ENCODE measurements around the gene FIGNL2.

Gene FIGNL2

DNA sequence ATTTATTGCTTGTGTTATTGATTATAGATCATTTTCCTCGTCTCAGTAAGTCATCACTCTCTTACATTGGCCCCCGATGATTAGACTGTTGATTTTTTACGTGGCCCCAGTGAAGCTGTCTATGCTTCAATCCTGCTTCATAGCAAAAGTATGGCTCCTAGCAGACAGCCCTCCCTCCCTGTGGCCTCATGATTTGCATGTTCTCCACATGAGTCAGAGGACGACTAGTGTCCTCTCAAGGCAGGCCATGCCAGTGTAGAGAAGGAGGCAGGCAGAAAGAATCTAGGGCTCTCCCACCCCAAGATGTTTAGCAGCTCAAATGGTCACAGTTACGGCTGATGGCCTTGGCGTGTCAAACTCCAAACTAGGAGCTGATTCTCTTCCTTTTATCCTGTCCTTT is 59.6 kb downstream of the FIGNL2 start:
- Histone ChIP-seq H3K36me3 (no peaks in the 10 kb centered on the region), H3K9ac (no peak overlapping the region), H3K27me3 (no peaks in the 10 kb centered on the region), H3K9me3 (no peaks in the 10 kb centered on the region), H3K4me3 (no peak overlapping the region), H4K20me1 (no peaks in the 10 kb centered on the region), H3K4me2 (no peak overlapping the region), H3K4me1 (no peaks in the 10 kb centered on the region), H3K27ac (no peak overlapping the region)
- no peak for TF ChIP-seq Cebpa-rat (IDR thresholded peaks at IDR 0.05)

DNA sequence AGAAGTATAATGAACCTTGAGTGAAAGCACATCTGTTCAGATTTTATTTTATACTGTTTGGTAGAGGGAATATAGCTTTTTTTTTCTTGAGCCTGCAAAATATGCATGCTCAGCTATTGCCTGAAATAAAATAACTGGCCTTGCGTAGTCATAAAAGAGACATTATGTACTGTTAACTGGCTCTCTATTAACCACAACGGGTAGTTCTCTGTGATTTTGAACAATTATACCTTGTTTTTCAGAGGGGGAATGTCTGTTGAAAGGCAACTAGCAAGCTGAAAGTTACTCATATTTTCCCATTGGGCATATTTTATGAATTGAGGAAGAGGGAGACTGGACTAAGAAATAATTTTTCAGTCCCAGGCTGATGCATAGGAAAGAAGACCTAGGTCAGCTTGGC is 62.6 kb downstream of the FIGNL2 start:
- H4K20me1 ChIP-seq, result no peaks in the 10 kb centered on the region
- H3K9me3 ChIP-seq, result no peaks in the 10 kb centered on the region
- TF ChIP-seq Cebpa-rat (IDR thresholded peaks at IDR 0.05), result no peak
- H3K4me2 ChIP-seq, result no peak overlapping the region
- no peaks in the 10 kb centered on the region for H3K36me3 ChIP-seq
- no peak overlapping the region for H3K27ac ChIP-seq
- no peaks in the 10 kb centered on the region for H3K4me1 ChIP-seq
- H3K27me3 ChIP-seq, result no peaks in the 10 kb centered on the region
- H3K9ac ChIP-seq, result no peak overlapping the region
- no peak overlapping the region for H3K4me3 ChIP-seq

DNA sequence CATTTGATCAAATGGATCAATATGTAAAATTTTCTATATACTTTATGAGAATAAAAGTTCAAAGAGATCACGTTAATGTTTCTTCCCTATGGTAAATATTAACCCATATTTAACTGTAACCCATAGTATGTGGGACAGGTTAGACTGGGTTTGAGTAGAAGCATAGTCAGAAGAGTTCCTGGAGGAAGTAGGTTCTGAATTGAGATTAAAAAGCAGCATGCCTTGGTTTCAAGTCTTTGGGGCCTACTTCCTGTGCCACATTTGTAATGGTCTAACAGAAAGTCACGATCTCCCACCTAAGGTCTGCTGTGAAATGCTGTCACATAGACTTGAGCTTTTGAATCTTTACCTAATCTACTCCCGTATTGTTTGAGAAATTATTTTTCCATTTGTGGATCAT is 63.8 kb downstream of the FIGNL2 start:
- H3K27me3 ChIP-seq, result no peaks in the 10 kb centered on the region
- no peaks in the 10 kb centered on the region for H3K36me3 ChIP-seq
- H3K4me1 ChIP-seq, result no peaks in the 10 kb centered on the region
- no peak for TF ChIP-seq Cebpa-rat (IDR thresholded peaks at IDR 0.05)
- no peak overlapping the region for H3K9ac ChIP-seq
- H3K4me2 ChIP-seq, result no peak overlapping the region
- no peak overlapping the region for H3K4me3 ChIP-seq
- H4K20me1 ChIP-seq, result no peaks in the 10 kb centered on the region
- H3K9me3 ChIP-seq, result no peaks in the 10 kb centered on the region
- H3K27ac ChIP-seq, result no peak overlapping the region

DNA sequence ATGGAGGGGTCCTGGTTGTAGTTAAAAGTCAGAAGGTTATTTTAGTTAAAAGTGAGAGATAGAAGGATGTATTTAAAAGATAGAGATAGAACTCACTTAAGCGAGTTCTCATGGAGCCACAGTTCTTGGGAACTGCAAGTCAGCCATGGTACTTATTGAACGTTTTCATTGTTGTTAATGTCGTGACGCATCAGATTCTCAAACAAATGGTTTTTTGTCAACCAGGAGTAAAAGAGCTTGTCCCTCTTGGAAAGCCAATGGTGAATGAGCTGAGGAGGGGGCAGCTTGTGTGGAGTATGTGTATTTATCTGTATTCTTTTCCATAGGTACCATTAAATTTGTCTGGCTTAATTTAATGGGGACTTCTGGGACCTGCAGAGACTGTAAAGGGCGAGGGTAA is 68.6 kb downstream of the FIGNL2 start:
- Histone ChIP-seq H3K4me1 (no peaks in the 10 kb centered on the region), H4K20me1 (no peaks in the 10 kb centered on the region), H3K4me2 (no peak overlapping the region), H3K36me3 (no peaks in the 10 kb centered on the region), H3K4me3 (no peak overlapping the region), H3K9ac (no peak overlapping the region), H3K27me3 (no peaks in the 10 kb centered on the region), H3K9me3 (no peaks in the 10 kb centered on the region), H3K27ac (no peak overlapping the region)
- no peak for TF ChIP-seq Cebpa-rat (IDR thresholded peaks at IDR 0.05)

DNA sequence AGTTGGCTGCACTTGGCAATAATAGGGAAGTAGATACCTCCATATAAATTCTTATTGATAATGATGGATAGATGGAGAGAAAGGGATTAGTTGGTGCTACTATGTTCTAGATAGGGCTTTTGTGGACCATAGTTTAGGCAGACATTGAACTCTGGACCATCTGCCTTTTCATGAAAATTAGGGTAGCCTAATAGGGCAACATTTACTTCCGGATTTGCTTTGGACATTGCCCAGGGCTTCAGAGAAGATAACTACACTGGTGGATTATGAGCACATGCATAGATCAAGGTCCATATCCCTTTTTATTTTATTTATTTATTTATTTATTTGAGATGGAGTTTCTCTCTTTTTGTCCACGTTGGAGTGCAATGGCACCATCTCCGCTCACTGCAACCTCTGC is 70.5 kb downstream of the FIGNL2 start:
- Histone ChIP-seq H3K9ac (no peak overlapping the region), H3K4me2 (no peak overlapping the region), H3K27ac (no peak overlapping the region), H3K27me3 (no peaks in the 10 kb centered on the region), H3K4me3 (no peak overlapping the region), H3K4me1 (no peaks in the 10 kb centered on the region), H3K9me3 (no peaks in the 10 kb centered on the region), H3K36me3 (no peaks in the 10 kb centered on the region), H4K20me1 (no peaks in the 10 kb centered on the region)
- no peak for TF ChIP-seq Cebpa-rat (IDR thresholded peaks at IDR 0.05)

DNA sequence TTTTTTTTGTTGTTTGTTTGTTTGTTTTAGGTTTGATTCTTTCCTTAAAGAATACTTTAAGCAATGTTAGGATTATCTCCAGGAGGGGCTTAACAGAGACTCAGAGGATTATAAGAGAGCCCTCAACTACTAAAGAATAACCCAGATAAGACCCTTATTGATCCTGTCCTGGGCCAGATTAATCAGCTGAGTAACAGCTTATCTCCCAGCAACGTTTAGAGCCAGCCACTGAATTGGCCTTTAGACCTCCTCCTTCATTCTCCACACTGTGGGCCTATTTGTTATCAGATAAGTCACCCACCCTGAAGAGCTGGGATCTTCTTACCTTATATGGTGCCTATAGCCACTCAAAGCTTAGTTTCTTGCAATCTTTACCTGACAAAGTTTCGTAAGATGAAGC is 71.1 kb downstream of the FIGNL2 start:
- Histone ChIP-seq H3K4me2 (no peak overlapping the region), H4K20me1 (no peaks in the 10 kb centered on the region), H3K27ac (no peak overlapping the region), H3K4me3 (no peak overlapping the region), H3K36me3 (no peaks in the 10 kb centered on the region), H3K9me3 (no peaks in the 10 kb centered on the region), H3K27me3 (no peaks in the 10 kb centered on the region), H3K4me1 (no peaks in the 10 kb centered on the region), H3K9ac (no peak overlapping the region)
- no peak for TF ChIP-seq Cebpa-rat (IDR thresholded peaks at IDR 0.05)

DNA sequence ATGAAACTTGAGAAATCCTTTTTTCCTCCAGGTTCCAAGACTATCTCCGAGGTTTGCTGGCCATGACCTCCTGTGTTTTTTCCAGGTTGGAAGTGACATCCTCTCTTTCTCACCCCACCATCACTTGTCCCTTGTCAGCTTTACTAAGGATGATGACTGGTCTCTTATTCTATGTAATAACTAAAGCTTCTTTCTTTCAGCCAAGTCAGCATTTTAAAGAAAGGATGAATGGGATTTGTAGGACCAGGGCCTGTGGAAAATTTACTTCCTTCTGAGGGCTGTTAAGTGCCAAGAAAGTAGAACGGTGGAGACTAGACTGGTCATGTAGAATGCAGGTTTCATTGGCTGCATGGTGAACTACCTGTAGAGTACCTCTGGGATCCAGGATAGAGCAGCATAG is 73.6 kb downstream of the FIGNL2 start:
- H3K9me3 ChIP-seq, result no peaks in the 10 kb centered on the region
- no peaks in the 10 kb centered on the region for H3K36me3 ChIP-seq
- H3K4me2 ChIP-seq, result no peak overlapping the region
- no peaks in the 10 kb centered on the region for H3K27me3 ChIP-seq
- no peaks in the 10 kb centered on the region for H3K4me1 ChIP-seq
- H3K27ac ChIP-seq, result no peak overlapping the region
- TF ChIP-seq Cebpa-rat (IDR thresholded peaks at IDR 0.05), result no peak
- no peak overlapping the region for H3K4me3 ChIP-seq
- H3K9ac ChIP-seq, result no peak overlapping the region
- H4K20me1 ChIP-seq, result no peaks in the 10 kb centered on the region

DNA sequence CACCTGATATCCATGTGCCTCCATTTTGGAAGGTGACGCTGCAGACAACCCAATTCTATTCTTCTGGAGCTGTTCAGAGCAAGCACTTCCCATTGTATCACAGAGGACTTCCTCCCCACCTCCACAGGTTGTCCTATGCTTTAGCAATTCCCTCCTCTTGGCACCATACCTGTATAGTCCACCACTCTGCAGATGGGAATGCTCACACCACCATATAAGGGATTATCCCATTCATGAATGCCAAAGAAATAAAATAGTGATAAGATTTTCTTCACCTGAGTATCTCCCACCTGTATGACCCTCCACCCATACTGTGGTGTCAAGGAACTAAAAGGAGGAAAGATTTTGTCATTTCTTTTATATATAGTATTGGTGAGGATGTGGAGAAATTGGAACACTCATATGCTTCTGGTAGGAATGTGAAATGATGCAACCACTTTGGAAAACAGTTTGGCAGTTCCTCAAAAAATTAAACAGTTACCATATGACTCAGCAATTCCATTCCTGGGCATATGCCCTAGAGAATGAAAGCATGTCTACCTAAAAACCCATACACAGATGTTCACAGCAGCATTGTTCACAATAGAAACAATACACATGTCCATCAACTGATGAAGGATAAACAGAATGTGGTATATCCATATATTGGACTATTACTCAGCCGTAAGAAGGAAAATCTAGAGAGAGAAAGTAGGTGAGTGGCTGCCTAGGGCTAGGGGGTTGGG is 75.2 kb downstream of the FIGNL2 start:
- H3K4me3 ChIP-seq, result no peak overlapping the region
- TF ChIP-seq Cebpa-rat (IDR thresholded peaks at IDR 0.05), result no peak
- H3K27ac ChIP-seq, result no peak overlapping the region
- H4K20me1 ChIP-seq, result no peaks in the 10 kb centered on the region
- no peaks in the 10 kb centered on the region for H3K27me3 ChIP-seq
- no peaks in the 10 kb centered on the region for H3K9me3 ChIP-seq
- H3K4me2 ChIP-seq, result no peak overlapping the region
- no peaks in the 10 kb centered on the region for H3K4me1 ChIP-seq
- no peak overlapping the region for H3K9ac ChIP-seq
- no peaks in the 10 kb centered on the region for H3K36me3 ChIP-seq

DNA sequence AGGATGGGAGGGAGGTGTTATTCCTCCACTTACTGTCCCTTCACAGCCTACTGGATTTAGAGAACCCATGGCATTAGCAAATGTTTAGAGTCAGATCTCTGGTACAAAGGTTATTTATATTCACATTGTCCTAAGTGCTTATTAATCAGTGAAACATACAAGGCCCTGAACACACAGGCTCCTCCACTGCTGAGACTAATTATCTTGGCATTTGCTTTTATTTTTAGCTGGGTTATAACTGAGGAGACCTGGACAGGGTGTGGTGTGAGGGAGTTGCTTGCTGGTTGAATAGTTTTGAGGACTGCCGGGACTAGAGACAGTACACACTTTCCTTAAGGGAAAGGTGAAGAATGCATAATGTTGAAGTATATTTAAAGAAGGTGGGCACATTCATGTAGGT is 77.5 kb downstream of the FIGNL2 start:
- H3K4me1 ChIP-seq, result no peaks in the 10 kb centered on the region
- H3K27me3 ChIP-seq, result no peaks in the 10 kb centered on the region
- no peak overlapping the region for H3K4me3 ChIP-seq
- no peak overlapping the region for H3K4me2 ChIP-seq
- TF ChIP-seq Cebpa-rat (IDR thresholded peaks at IDR 0.05), result no peak
- no peak overlapping the region for H3K27ac ChIP-seq
- no peaks in the 10 kb centered on the region for H3K9me3 ChIP-seq
- H3K36me3 ChIP-seq, result no peaks in the 10 kb centered on the region
- no peak overlapping the region for H3K9ac ChIP-seq
- no peaks in the 10 kb centered on the region for H4K20me1 ChIP-seq
